DOHH2 (cell line): ENCODE results near the gene ABCC8.

ENCODE experiments used
- EZH2phosphoT487 ChIP-seq: fragments of 200-600 bp; sonication (generic); IDR thresholded peaks from 2 replicates; pipeline ENCODE4 v1.6.1; 2017; ENCODE audit warnings: borderline replicate concordance, mild to moderate bottlenecking, antibody characterized with exemption, low read length, moderate library complexity, mixed read lengths
- TF ChIP-seq, protein P1 (sequence below): fragments of 200-600 bp; sonication (generic); IDR thresholded peaks from one replicate; pipeline ENCODE4 v1.5.1; 2014; ENCODE audit warnings: antibody characterized with exemption, mild to moderate bottlenecking, low read depth, low read length; ENCODE audit not compliant: poor library complexity, severe bottlenecking

DNA sequence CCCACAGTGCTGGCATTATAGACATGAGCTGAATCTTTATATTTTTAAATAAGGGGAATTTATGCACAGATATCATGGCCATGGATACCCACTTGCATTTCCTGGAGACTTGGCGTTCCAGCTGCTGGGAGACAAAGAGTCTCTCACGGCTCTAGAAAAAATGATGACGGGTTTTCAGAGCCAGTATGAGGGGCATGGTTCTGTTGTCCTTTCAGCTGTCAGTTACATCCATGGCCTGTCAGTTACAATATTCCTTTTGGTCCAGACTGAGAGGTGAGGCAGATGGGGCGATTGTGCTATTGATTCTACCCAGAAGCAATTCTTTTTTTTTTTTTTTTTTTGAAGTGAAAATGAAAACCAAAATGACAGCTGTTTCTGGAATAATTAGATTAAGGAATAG is 37.8 kb upstream of the ABCC8 start:
- TF ChIP-seq, protein P1, sequence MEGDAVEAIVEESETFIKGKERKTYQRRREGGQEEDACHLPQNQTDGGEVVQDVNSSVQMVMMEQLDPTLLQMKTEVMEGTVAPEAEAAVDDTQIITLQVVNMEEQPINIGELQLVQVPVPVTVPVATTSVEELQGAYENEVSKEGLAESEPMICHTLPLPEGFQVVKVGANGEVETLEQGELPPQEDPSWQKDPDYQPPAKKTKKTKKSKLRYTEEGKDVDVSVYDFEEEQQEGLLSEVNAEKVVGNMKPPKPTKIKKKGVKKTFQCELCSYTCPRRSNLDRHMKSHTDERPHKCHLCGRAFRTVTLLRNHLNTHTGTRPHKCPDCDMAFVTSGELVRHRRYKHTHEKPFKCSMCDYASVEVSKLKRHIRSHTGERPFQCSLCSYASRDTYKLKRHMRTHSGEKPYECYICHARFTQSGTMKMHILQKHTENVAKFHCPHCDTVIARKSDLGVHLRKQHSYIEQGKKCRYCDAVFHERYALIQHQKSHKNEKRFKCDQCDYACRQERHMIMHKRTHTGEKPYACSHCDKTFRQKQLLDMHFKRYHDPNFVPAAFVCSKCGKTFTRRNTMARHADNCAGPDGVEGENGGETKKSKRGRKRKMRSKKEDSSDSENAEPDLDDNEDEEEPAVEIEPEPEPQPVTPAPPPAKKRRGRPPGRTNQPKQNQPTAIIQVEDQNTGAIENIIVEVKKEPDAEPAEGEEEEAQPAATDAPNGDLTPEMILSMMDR: no peak
- TF ChIP-seq EZH2phosphoT487: no peak
